Peyer's patch (tissue), 4 donors: Measurements from ENCODE around the gene MED13L. TPM values are rescaled to one million over a fixed set of nuclear protein-coding genes. Genes with fewer than 3 reads are reported as not detected.

Experiments used
- DNase-seq, 3 donors: peaks; one replicate each; pipeline ENCODE4 v3.0.0-alpha.2; 2017 to 2019
- H3K27ac ChIP-seq, 4 donors: fragments of 200-600 bp; sonication (generic); one replicate each; pipeline ENCODE4 v1.5.1; 2016 to 2019
- H3K27me3 ChIP-seq, 2 donors: fragments of 200-600 bp; sonication (generic); one replicate each; pipeline ENCODE4 v1.5.1; 2019
- H3K36me3 ChIP-seq, 3 donors: fragments of 200-600 bp; sonication (generic); one replicate each; pipeline ENCODE4 v1.5.1; 2016 to 2019
- H3K4me1 ChIP-seq, 4 donors: fragments of 200-600 bp; sonication (generic); one replicate each; pipeline ENCODE4 v1.5.1; 2016 to 2019
- H3K4me3 ChIP-seq, 4 donors: fragments of 200-600 bp; sonication (generic); 1 replicate in 3 of 4; 2 replicates in 1 of 4; pipeline ENCODE4 v1.5.1; 2016 to 2019; ENCODE audit warnings: mild to moderate bottlenecking in 1 of 4
- H3K9me3 ChIP-seq, 4 donors: fragments of 200-600 bp; sonication (generic); one replicate each; pipeline ENCODE4 v1.5.1; 2016 to 2019; ENCODE audit warnings: mild to moderate bottlenecking in 1 of 4
- POLR2A ChIP-seq, 2 donors: fragments of 450-650 bp; IDR thresholded peaks; one replicate each; pipeline ENCODE4 v1.5.1; 2017; ENCODE audit warnings: antibody characterized with exemption in 2 of 2, mild to moderate bottlenecking in 2 of 2, moderate library complexity in 2 of 2
- total RNA-seq, 4 donors: library from RNA; depleted of rRNA; stranded (reverse); fragments of >200 nt; gene quantifications; one replicate each; pipeline ENCODE4 v1.1.0, GENCODE V29; 2016
- TF ChIP-seq, protein P1 (sequence below), 6 experiments: fragments of 450-650 bp in 4 of 6; fragments of 200-600 bp in 2 of 6; sonication (generic) in 1 of 6; IDR thresholded peaks; one replicate each; pipeline ENCODE4 v1.5.1; 2017 to 2019; ENCODE audit warnings: antibody characterized with exemption in 6 of 6, mild to moderate bottlenecking in 3 of 6, moderate library complexity in 1 of 6

MED13L gene
- total RNA-seq, 4 donors from 2014 or later: 127 to 181 (median 145) TPM

DNA sequence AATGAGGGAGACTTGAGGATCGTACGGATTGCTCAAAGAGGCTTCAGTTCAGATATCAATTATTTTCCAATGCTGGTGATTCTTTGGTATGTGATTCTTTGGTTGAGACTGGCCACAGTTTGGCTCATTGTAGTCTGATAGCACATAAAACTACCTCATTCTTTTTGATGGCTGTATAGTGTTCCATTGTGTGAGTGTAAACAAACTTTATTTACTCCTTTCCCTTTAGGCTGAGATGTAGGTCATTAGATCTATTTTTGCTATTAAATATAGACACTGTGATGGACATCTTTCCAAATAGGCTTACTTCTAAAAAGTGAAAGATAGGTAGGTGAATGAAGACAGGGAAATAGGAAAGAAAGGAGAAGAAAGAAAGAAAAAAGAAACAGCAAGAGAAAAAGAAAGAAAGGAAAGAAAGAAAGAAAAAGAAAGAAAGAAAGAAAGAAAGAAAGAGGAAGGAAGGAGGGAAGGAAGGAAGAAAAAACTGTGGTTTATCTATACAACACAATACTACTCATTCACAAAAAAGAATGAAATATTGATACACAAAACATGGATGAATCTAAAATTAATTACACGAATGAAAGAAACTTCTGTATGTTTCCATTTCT, 19.8 kb upstream of the MED13L start:
- Histone ChIP-seq H3K9me3 (no peaks in the 10 kb centered on the region), H3K27me3 (no peaks in the 10 kb centered on the region), H3K4me1 (peaks cover 0 to 7% (median 0%) of the 10 kb centered on the region in 4 donors), H3K27ac (no peak overlapping the region), H3K36me3 (no peaks in the 10 kb centered on the region), H3K4me3 (no peak overlapping the region)
- DNase-seq: no peak
- TF ChIP-seq POLR2A (IDR thresholded peaks at IDR 0.05): no peak
- TF ChIP-seq, protein P1, sequence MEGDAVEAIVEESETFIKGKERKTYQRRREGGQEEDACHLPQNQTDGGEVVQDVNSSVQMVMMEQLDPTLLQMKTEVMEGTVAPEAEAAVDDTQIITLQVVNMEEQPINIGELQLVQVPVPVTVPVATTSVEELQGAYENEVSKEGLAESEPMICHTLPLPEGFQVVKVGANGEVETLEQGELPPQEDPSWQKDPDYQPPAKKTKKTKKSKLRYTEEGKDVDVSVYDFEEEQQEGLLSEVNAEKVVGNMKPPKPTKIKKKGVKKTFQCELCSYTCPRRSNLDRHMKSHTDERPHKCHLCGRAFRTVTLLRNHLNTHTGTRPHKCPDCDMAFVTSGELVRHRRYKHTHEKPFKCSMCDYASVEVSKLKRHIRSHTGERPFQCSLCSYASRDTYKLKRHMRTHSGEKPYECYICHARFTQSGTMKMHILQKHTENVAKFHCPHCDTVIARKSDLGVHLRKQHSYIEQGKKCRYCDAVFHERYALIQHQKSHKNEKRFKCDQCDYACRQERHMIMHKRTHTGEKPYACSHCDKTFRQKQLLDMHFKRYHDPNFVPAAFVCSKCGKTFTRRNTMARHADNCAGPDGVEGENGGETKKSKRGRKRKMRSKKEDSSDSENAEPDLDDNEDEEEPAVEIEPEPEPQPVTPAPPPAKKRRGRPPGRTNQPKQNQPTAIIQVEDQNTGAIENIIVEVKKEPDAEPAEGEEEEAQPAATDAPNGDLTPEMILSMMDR (IDR thresholded peaks at IDR 0.05): no peak

DNA sequence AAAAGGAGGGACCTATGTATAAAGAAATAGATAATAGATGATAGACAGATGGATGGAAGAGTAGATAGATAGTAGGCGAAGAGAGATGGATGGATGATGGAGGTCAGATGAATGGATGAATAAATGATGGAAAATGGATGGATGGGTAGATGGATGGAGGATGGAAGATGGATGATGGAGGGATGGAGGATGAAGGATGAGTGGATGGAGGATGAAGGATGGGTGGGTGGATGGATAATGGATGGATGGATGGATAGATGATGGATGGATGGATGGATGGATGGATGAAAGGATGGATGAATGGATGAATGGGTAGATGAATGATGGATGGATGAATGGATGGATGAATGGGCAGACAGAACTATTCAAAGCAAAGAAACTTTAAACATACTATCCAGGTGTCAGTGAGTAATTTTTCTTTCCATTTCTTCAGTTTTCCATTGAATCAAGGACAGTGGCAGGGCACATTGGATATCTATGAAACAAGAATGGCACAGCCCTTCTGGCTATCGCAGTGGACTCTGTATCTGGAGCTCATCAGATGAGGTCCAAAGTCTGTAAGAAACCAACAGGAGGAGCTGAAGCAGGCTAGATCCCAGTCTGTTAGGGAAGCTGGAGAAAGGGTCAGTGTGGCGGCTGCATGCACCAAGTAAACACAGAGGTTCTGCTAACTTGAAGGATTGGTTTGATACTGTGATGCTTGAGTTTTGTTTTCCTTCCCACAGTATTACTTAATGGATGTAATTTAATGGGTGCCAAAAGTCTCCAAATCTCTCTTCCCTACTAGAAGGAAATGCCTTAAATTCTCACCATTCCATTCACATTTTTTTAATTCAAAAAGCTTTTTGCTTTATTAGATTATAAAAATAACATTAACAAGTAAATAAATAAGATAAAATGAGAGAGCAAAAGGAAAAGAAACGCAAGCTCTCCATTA, 18.1 kb upstream of the MED13L start:
- H3K27ac ChIP-seq: no peak overlapping the region
- DNase-seq: no peak
- H3K4me1 ChIP-seq: peaks cover 0 to 7% (median 0%) of the 10 kb centered on the region in 4 donors
- H3K9me3 ChIP-seq: no peaks in the 10 kb centered on the region
- no peaks in the 10 kb centered on the region for H3K36me3 ChIP-seq
- TF ChIP-seq, protein P1 (IDR thresholded peaks at IDR 0.05): no peak
- no peak for TF ChIP-seq POLR2A (IDR thresholded peaks at IDR 0.05)
- no peaks in the 10 kb centered on the region for H3K27me3 ChIP-seq
- no peak overlapping the region for H3K4me3 ChIP-seq

DNA sequence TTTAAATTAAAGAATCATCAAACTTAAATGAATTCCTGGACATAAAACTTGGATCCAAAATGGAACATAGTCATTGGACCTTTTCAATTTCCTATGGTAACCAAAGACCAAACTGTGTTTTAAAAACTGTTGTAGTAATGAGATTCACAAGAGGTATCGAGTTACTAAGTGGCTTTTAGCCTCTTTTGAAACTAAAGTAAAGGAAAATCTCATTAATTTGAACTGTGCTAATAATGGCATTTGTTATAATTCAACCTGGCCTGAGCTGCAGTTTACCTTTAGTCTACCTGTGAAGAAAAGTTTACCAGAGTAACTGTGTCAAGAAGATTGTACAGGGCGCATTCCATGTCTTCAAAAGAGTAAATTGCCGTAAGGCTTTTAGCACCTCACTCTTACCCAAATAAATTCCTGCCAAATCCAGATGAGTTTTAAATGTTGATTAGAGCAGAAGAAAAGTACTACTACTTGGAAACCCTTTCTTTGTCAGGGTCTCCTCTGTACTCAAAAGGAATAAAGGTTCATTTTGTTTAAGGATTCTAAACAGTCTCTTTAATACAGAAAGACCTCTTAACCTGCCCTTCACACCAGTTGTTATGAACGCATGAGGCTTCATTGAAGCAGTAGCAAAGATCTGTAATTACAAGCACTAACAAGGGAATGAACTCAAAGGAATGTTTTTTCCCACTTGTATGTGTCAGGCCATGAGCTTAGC, 17.1 kb upstream of the MED13L start:
- DNase-seq: no peak
- Histone ChIP-seq H3K4me3 (no peak overlapping the region), H3K27me3 (no peaks in the 10 kb centered on the region), H3K27ac (no peak overlapping the region), H3K4me1 (peaks cover 0 to 6% (median 0%) of the 10 kb centered on the region in 4 donors), H3K9me3 (no peaks in the 10 kb centered on the region), H3K36me3 (no peaks in the 10 kb centered on the region)
- TF ChIP-seq, protein P1 (IDR thresholded peaks at IDR 0.05): no peak
- no peak for TF ChIP-seq POLR2A (IDR thresholded peaks at IDR 0.05)

DNA sequence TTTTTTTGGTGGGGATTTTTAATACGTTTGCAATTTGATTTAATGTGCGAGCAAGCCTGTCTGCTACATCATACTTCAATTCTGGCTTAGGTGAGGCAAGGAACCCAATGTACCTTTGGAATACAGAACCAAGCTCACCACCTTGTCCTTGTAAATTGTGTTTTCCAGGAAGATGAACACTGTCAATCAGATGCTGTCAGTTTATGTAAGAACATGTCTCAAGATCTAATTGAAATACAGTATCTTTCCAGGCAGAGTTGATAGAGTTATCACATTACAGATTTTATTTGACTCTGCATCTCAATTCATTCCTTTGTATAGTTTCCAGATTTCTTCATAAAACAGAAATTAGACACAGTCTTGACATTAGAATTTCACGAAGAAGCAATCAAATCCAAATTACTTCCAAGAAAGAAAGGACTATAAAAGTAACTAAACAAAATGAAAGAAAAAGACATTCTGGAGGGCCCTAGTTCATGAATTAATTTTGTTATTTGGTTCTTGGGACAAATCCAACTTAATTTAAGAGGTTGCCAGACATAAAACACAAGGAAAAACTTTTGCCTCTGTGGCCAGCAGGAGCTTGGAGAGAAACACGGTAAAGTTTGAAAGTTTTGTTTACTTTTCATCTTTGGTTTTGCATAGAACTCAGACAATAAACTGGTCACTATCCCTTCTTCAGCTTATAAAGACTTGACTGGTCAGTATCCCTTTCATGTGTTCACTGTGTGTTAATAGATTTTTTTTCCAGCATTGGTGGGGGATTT, 16.4 kb upstream of the MED13L start:
- no peak for DNase-seq
- no peak overlapping the region for H3K27ac ChIP-seq
- H3K4me3 ChIP-seq: no peak overlapping the region
- no peaks in the 10 kb centered on the region for H3K4me1 ChIP-seq
- TF ChIP-seq, protein P1 (IDR thresholded peaks at IDR 0.05): no peak
- TF ChIP-seq POLR2A (IDR thresholded peaks at IDR 0.05): no peak
- no peaks in the 10 kb centered on the region for H3K27me3 ChIP-seq
- H3K9me3 ChIP-seq: no peaks in the 10 kb centered on the region
- H3K36me3 ChIP-seq: no peaks in the 10 kb centered on the region

DNA sequence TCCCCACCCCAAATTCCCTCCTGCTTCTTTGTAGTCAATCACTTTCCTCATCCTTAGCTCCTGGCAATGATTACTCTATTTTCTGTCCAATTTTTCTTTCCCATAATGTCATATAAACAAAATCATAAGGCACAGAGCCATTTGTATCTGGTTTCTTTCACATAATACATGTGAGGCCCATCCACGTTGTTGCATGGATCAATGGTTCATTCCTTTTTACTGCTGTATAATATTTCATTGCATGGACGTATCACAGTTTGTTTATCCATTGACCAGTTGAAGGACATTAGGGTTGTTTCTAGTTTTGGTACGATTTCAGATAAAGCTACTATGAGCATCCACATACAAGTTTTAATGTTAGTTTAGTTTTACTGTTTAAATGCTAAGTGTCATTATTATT, 13.7 kb upstream of the MED13L start:
- no peaks in the 10 kb centered on the region for H3K36me3 ChIP-seq
- DNase-seq: no peak
- no peak overlapping the region for H3K27ac ChIP-seq
- H3K27me3 ChIP-seq: no peaks in the 10 kb centered on the region
- no peaks in the 10 kb centered on the region for H3K9me3 ChIP-seq
- no peaks in the 10 kb centered on the region for H3K4me1 ChIP-seq
- TF ChIP-seq, protein P1 (IDR thresholded peaks at IDR 0.05): no peak
- no peak for TF ChIP-seq POLR2A (IDR thresholded peaks at IDR 0.05)
- H3K4me3 ChIP-seq: no peak overlapping the region
